ENCODE results near the gene CFAP107. TPM values are rescaled to one million over a fixed set of nuclear protein-coding genes. Genes with fewer than 3 reads are reported as not detected.
"Not testable (repeated sequence)": the region's sequence is repeated elsewhere in the genome, so short reads cannot be mapped to it uniquely, and the experiment has no call there.

The CFAP107 gene
- total RNA-seq, 1 donor from 2014 or later = 2.8 TPM

DNA sequence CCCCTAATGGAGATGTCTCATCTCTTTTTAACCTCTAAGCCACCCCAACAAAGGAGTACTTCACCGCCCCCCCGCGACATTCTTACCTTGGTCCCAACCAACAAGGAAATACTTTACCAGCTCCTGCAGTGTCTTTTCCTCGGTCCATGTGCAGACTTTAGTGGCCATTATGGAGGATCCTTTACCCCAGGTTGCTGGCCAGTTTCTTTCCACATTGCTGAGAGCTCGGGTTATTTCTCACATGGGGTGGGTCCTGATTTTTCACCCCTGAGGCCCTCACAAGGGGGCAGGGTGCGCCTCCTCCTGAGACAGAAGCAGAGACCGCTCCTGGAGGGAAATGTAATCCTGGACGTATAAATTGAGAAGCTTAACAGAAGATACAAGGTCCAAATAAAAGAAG lies 33.1 kb upstream of the CFAP107 start:
- Mint-ChIP-seq H3K27ac (no peak overlapping the region), H3K4me3 (ENCODE audit: low read depth) (no peak overlapping the region), H3K27me3 (no peaks in the 10 kb centered on the region), H3K9me3 (ENCODE audit: low read depth) (no peaks in the 10 kb centered on the region), H3K36me3 (ENCODE audit: insufficient read depth) (no peaks in the 10 kb centered on the region), H3K4me1 (ENCODE audit: low read depth) (peaks cover 3% of the 10 kb centered on the region)
- TF ChIP-seq, protein P1, sequence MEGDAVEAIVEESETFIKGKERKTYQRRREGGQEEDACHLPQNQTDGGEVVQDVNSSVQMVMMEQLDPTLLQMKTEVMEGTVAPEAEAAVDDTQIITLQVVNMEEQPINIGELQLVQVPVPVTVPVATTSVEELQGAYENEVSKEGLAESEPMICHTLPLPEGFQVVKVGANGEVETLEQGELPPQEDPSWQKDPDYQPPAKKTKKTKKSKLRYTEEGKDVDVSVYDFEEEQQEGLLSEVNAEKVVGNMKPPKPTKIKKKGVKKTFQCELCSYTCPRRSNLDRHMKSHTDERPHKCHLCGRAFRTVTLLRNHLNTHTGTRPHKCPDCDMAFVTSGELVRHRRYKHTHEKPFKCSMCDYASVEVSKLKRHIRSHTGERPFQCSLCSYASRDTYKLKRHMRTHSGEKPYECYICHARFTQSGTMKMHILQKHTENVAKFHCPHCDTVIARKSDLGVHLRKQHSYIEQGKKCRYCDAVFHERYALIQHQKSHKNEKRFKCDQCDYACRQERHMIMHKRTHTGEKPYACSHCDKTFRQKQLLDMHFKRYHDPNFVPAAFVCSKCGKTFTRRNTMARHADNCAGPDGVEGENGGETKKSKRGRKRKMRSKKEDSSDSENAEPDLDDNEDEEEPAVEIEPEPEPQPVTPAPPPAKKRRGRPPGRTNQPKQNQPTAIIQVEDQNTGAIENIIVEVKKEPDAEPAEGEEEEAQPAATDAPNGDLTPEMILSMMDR (IDR thresholded peaks at IDR 0.05; ENCODE audit: unreplicated experiment) = no peak
- no peak for DNase-seq (ENCODE audit: low spot score, unreplicated experiment)

- not testable (repeated sequence) for H3K4me3 Mint-ChIP-seq (ENCODE audit: low read depth); DNase-seq (ENCODE audit: low spot score, unreplicated experiment); H3K4me1 Mint-ChIP-seq (ENCODE audit: low read depth); H3K27me3 Mint-ChIP-seq; H3K27ac Mint-ChIP-seq; H3K9me3 Mint-ChIP-seq (ENCODE audit: low read depth); H3K36me3 Mint-ChIP-seq (ENCODE audit: insufficient read depth)
Observed at GRCh38 chr1:12713651-12714050, 32.3 kb upstream of the CFAP107 start.

GRCh38 chr1:12714710-12715475 lies 31.1 kb upstream of the CFAP107 start:
- Mint-ChIP-seq H3K27ac (no peak overlapping the region), H3K36me3 (ENCODE audit: insufficient read depth) (no peaks in the 10 kb centered on the region), H3K4me1 (ENCODE audit: low read depth) (peaks cover 3% of the 10 kb centered on the region), H3K4me3 (ENCODE audit: low read depth) (no peak overlapping the region), H3K27me3 (no peaks in the 10 kb centered on the region), H3K9me3 (ENCODE audit: low read depth) (no peaks in the 10 kb centered on the region)
- no peak for DNase-seq (ENCODE audit: low spot score, unreplicated experiment)
- TF ChIP-seq, protein P1 (IDR thresholded peaks at IDR 0.05; ENCODE audit: unreplicated experiment) = no peak

DNA sequence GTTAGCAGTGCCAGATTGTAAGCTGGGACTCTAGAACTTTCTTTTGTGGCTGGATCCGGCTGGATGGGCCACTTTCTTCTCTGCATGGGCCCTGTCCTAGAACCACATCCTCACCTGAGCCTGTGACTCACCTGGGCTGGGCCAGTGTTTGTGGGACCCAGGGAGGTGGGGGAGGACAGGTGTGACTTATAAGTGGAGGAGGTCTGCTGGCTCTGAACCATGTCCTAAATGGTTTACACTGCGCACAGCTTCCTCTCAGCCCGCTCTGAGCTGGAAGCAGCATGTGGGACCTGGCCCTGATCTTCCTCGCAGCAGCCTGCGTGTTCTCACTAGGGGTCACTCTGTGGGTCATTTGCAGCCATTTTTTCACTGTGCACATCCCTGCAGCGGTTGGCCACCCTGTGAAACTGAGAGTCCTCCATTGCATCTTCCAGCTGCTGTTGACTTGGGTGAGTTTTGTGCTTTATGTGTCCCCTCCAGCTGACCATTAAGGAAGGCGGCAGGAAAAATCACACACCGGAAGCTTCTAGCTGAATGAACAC lies 30.0 kb upstream of the CFAP107 start, which contains the start of gene AADACL3:
AADACL3 (plus strand) TSS at position 215 of the 542 bp plus-strand sequence; CDS start at position 282, 67 bp downstream.
- Mint-ChIP-seq H3K9me3 (ENCODE audit: low read depth) (no peaks in the 10 kb centered on the region), H3K36me3 (ENCODE audit: insufficient read depth) (no peaks in the 10 kb centered on the region), H3K27me3 (no peaks in the 10 kb centered on the region), H3K4me3 (ENCODE audit: low read depth) (no peak within 1 kb of the TSS), H3K27ac (no peak within 1 kb of the TSS), H3K4me1 (ENCODE audit: low read depth) (peaks cover 3% of the 10 kb centered on the region)
- TF ChIP-seq, protein P1 (IDR thresholded peaks at IDR 0.05; ENCODE audit: unreplicated experiment) = no peak
- DNase-seq (ENCODE audit: low spot score, unreplicated experiment) = no peak

- TF ChIP-seq, protein P1 (IDR thresholded peaks at IDR 0.05; ENCODE audit: unreplicated experiment) = no peak
- peak overlapping the region; percentile 33 for H3K27ac Mint-ChIP-seq
Observed at GRCh38 chr1:12717301-12717838, 28.6 kb upstream of the CFAP107 start.

More at GRCh38 chr1:12717301-12717838, 28.6 kb upstream of the CFAP107 start:
- Mint-ChIP-seq H3K36me3 (ENCODE audit: insufficient read depth) (no peaks in the 10 kb centered on the region), H3K4me3 (ENCODE audit: low read depth) (no peak overlapping the region), H3K9me3 (ENCODE audit: low read depth) (no peaks in the 10 kb centered on the region), H3K27me3 (no peaks in the 10 kb centered on the region), H3K4me1 (ENCODE audit: low read depth) (peaks cover 3% of the 10 kb centered on the region)
- no peak for DNase-seq (ENCODE audit: low spot score, unreplicated experiment)

Data from progenitor cell of endocrine pancreas (in vitro differentiated cells).